Dermis microvascular lymphatic vessel endothelial cell (primary cell): ENCODE measurements around the gene ABHD14A. TPM values are rescaled to one million over a fixed set of nuclear protein-coding genes. Genes with fewer than 3 reads are reported as not detected.

Experiments
- DNase-seq, 2 donors: peaks; one replicate each; pipeline versions ENCODE4 v3.0.0 to v3.0.0-alpha.2; 2010; ENCODE audit warnings: low read depth in 2 of 2
- total RNA-seq: library from RNA; depleted of rRNA; stranded (reverse); fragments of >200 nt; gene quantifications from 2 replicates; pipeline ENCODE4 v1.2.1, GENCODE V29; 2014

The ABHD14A gene
- total RNA-seq, 1 donor from 2014 or later: 4.2 TPM

GRCh38 chr3:51940648-51941462 lies 34.0 kb upstream of the ABHD14A start:
- no peak for DNase-seq

- DNase-seq: no peak
Observed at GRCh38 chr3:51941463-51941797, 33.4 kb upstream of the ABHD14A start.

- DNase-seq: peak; percentile 99 to 100
Observed at GRCh38 chr3:51941798-51942602, 32.9 kb upstream of the ABHD14A start, which contains the start of the genes PARP3 and RRP9. TSS of gene PARP3 (plus strand) at chr3:51942363. CDS start at chr3:51943356, 993 bp downstream. TSS of gene RRP9 (minus strand) at chr3:51941904. CDS start at chr3:51941867, 37 bp downstream.

GRCh38 chr3:51942603-51943450 lies 32.0 kb upstream of the ABHD14A start:
- DNase-seq: peak in 1 of 2 donors; percentile 23

- DNase-seq: no peak
Observed at GRCh38 chr3:51943451-51944391, 31.1 kb upstream of the ABHD14A start.

GRCh38 chr3:51944451-51945021 lies 30.3 kb upstream of the ABHD14A start:
- no peak for DNase-seq

- DNase-seq: no peak
Observed at GRCh38 chr3:51945031-51945840, 29.6 kb upstream of the ABHD14A start.

GRCh38 chr3:51945926-51946705 lies 28.7 kb upstream of the ABHD14A start:
- DNase-seq: no peak

- no peak for DNase-seq
Observed at GRCh38 chr3:51946796-51947195, 28.1 kb upstream of the ABHD14A start.

GRCh38 chr3:51947215-51947900 lies 27.5 kb upstream of the ABHD14A start:
- no peak for DNase-seq

- DNase-seq: no peak
Observed at GRCh38 chr3:51948016-51948580, 26.8 kb upstream of the ABHD14A start.

GRCh38 chr3:51949121-51949520 lies 25.7 kb upstream of the ABHD14A start:
- DNase-seq: no peak

- no peak for DNase-seq
Observed at GRCh38 chr3:51950899-51951298, 24.0 kb upstream of the ABHD14A start.

GRCh38 chr3:51953445-51953844 lies 21.4 kb upstream of the ABHD14A start:
- no peak for DNase-seq

GRCh38 chr3:51954105-51954504 lies 20.8 kb upstream of the ABHD14A start:
- DNase-seq: no peak

GRCh38 chr3:51954713-51955112 lies 20.2 kb upstream of the ABHD14A start:
- no peak for DNase-seq

GRCh38 chr3:51955175-51955892 lies 19.5 kb upstream of the ABHD14A start, which contains the start of gene GPR62:
TSS of gene GPR62 (plus strand) at chr3:51955381. CDS start at chr3:51955653, 272 bp downstream.
- no peak for DNase-seq
